ENCODE measurements around the gene PRSS36.
A peak's percentile ranks its signal among the peaks of the same experiment; 100 is the strongest.
"Not testable (repeated sequence)": the region's sequence is repeated elsewhere in the genome, so short reads cannot be mapped to it uniquely, and the experiment has no call there.

The PRSS36 gene

DNA sequence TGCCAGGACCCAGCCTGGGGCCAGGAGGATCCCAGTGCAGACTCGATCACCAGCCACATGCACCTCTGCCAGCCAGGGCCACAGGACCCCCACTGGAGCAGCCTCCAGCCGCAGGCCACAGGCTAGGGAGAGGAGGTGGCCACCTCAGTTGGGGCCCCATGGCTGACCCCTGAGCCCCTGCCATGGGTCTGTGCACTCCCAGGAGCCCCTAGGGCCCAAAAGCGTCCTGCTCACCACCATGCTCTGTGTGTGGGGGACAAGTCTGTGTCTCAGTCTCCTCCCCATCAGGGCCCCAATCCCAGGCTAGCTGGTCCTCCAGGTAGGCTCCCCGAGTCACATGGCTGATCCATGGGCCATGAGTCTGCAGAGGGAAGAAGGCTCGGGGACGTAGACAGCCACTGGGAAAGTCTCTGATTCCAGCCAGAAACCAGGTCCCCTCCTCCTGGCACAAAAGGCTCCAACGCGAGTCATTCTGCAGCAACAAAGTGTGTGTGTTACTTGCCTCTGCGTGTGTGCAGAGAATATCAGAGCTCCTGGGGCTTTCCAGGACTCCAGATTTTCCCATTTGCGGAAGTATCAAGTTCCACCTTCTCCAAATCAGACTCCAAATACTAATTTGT, 8.3 kb downstream of the PRSS36 start:
- DNase-seq: no peak

DNA sequence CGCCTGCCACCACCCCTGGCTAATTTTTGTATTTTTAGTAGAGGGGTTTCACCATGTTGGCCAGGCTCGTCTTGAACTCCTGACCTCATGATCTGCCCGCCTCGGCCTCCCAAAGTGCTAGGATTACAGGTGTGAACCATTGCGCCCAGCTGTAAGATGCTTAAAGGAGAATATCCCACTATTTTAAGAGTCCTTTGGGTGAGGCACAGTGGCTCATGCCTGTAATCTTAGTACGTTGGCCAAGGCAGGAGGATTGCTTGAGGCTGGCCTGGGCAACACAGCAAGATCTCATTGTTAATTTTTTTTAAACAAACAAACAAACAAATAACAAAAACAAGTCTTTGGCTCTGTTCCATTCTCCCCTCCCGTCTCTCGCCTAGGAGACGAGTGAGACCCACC, 8.8 kb downstream of the PRSS36 start:
- not testable (repeated sequence) for DNase-seq

DNA sequence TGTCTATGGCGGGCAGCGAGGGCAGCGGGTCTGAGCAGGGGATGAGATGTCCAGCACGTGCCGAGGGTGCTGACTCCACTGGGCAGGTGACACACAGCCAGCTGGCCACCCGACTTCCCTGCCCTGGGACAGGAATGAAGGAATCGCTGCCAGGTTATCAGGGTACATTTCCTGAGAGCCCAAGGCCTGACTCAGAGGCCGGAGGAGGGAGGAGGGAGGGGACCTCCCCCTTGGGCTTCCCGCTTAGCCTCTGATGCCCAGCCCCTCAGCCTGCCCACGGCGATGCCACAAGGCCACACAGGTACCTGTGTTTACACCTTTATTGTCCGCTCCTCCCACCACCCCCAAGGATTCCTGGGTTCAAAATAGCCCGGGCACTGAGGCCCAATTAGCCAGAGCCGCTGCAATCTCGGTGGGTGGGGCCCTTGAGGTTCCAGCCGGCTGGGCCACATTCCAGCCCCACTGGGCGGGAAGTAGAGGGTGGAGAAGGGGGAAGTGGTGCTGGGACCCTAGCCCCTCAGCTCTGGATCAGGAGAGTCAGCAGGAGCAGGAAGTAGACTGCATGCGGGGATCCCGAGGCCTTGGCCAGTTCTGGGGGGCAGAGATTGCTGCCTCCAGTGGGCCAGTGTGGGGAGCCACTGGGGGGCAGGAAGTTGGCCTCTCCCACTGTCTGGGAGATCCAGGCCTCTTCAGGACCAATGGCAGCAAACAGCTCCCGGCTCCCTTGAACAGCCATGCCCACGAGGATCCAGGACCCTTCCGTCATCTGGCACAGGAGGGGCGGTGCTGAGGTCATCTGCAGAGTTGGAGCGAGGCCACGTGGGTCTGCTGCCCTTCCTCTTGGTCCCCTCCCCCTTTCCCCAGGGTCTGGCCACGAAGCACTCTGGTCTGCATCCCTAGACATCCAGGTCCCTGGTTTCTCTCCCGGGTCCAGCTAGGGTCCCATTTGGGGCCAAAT, 11.0 kb downstream of the PRSS36 start:
- DNase-seq: no peak

DNA sequence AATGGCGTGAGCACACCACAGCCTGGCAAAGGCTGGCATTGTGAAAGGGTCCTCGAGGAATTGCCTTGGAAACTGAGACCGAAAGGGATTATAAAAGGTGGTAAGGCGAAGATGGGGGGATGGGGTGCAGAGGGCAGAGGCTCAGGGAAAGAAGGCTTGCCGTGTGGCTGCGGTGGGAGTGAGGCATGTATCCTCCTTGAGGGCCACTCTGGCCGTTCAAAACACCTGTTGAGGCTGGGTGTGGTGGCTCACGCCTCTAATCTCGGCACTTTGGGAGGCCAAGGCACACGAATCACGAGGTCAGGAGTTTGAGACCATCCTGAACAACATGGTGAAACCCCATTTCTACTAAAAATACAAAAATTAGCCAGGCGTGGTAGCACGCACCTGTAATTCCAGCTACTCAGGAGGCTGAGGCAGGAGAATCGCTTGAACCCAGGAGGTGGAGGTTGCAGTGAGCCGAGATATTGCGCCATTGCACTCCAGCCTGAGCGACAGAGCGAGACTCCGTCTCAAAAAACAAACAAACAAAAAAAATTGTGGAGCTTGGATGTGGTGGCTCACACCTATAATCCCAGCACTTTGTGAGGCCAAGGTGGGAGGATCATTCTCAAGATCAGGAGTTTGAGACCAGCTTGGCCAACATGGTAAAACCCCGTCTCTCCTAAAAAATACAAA, 12.9 kb downstream of the PRSS36 start:
- DNase-seq: not testable (repeated sequence)

DNA sequence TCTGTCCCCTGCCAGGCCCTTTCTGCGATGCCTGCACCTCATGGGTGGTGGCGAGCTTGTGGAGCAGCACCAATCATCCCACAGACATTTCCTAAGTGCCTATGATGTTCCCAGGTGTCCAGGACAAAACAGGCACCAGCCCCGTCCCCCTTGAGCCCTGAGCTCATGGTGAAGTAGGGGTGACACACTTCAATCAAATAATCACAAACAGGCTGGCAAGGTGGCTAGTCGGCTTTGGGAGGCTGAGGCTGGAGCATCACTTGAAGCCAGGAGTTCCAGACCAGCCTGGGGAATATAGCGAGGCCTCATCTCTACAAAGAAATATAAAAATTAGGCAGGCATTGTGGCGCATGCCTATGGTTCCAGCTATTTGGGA, 13.6 kb downstream of the PRSS36 start:
- DNase-seq: no peak

DNA sequence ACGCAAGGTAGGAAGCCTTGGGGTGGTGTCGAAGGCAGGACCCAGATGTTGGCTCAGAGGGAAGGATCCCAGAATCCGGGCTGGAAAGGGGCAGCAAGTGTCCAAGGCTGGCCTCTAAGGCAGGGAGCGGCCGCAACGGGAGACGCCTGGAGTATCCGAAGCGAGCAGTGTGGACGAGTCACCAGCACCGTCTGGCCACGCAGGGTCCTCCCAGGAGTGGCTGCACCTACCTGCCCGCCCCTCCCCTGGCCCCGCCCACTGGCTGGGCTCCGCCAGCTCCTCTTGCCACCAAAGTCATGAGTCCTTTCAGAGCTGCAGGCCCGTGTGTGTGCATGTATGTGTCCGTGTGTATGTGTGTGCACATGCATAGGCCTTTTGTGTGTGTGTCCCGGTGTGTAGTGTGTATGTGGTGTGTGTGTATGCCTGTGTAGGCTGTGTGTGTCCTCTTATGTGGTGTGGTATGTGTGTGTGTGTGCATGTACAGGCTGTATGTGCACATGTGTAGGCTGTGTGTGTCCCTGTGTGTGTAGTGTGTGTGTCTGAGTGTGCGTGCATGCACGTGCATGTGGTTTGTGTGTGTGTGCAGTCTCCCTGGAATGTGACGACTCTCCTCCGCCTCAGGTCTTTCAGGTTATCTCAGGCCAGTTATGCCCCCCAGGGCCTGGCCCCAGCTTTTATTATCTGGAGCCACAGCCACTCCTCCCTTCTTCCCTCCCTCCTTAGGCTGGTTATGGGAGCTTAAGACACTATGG, 14.2 kb downstream of the PRSS36 start, which contains the start of gene PRSS8:
Gene PRSS8, minus strand, starts transcription at position 193 of the 752 bp plus-strand sequence. CDS start 229 bp downstream, outside the sequence.
- peak; percentile 29 for DNase-seq

DNA sequence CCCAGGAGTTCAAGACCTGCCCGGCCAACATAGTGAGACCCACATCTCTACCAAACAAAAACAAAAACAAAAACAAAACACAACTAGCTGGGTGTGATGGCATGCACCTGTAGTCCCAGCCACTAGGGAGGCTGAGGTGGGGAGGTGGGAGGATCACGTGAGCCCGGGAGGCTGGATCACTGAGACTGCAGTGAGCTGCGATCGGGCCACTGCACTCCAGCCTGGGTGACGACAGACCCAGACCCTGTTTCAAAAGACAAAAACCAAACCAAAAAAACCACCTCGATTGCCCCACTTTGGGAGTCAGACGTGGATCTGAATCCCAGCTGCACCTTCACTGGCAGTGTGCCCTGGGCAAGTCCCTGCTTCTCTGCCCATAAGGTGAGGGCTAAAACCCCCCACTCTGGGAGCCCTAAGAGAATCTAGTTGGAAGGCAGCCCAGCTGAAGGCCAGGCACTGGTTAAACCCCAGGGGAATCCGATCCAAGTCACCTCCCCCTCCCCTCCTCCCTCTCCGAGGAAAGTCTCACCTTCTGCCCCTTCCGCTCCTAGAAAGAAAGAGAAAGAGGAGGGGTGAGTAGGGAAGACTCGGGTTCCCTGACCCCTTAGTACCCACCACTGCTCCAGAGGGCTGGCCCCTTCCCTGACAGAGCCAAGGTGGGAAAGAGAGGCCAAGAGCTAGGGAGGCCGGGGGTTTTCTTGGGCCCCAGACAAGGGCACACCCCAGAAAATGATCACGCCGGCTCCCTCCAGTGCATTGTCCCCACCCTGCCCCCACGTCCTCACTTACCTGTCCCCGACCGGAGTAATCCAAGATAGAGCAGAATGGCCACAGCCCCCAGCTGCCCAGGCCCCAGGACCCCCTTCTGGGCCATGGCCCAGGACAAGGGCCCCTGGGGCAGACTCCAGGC, 15.0 kb downstream of the PRSS36 start:
- DNase-seq: no peak

DNA sequence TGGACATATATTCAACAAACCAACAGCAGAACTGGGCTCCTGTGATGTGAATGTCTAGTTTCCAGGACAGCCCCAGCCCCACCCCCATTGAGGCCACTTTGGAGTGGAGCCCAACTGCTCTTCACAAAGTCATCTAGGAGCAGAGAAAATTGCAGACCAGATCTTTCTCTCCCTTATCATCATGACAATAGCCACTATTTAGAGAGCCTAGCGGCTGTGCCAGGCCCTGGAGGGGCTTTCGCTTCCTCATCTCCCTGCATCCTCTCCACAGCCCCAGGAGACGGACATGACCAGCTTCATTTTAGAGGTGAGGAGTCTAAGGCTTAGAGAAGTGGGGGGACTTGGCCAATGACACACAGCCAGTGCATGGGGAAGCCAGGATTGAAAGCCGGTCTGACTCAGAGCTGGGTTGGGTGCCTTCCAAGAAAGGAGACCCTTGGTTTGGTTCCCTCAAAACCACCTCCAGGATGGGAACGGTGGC, 15.7 kb downstream of the PRSS36 start:
- peak; percentile 62 for DNase-seq

DNA sequence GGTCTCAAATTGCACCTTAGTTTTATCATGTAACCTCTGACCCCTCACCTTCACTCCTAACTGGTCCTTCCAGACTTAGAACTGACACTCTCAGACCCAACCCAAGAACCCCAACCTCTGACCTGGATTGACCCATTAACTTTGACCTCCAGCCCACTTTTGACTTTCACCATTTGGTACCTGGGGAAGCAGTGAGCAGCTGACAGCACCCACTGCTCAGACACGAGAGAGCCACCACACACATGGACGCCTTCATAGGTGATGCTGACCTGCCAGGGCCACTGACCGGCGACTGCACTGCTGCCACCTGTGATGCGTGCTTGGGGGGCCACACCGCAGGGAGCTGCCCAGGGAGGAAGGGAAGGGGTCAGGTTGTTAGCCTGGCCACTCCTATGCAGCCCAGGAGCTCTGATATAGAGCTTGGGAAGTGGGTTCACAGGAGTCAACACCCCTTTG, 16.8 kb downstream of the PRSS36 start:
- DNase-seq: no peak

DNA sequence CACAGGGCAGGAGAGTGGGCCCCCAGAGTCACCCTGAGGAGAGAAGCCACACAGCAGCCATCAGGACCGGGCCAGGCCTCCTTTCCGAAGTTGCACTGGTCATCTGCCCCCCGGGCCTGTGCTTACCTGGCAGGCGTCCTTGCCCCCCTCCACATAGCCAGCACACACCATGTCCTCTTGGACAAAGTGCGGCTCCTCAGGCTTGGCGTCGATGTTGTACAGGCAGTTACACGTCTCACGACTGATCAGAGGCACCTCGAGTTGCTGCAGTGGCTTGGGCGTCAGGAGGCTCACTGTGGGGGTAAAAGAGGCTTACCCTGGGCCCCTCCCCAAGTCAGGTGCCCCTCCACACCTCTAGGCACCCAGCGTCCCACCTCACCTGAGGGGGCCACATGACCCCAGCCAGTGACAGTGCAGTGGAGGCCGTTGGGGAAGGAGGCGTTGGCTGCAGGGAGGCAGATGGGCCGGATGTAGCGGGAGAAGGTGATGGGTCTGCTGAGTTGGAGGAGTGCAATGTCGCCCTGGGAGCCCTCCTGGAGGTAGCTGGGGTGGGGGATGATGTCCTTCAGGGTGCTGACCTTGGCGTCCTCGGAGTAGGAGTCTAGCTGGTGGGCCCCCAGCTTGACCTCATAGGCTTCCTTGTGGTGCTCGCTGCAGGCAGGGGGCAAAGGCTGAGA, 17.4 kb downstream of the PRSS36 start:
- no peak for DNase-seq

DNA sequence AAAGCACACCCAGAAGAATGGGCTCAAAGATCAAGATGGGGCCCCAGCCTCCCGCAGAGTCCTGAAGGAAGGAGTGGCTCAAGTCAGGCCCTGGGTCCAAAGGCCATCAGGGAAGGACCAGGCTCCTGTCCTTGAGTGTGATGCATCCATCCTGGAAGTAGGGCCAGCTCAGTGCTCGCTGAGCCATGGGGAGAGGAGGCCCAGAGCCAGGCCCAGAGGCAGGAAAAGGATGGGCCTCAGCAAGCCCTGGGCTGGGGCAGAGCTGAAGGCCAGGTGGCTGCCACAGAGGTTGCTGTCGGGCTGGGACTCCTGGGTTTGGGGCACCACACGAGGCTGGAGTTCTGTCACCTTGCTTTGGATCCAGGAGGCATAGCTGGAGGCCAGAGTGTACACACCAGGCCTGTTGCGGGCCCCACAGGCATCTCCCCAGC, 18.0 kb downstream of the PRSS36 start:
- DNase-seq: no peak

DNA sequence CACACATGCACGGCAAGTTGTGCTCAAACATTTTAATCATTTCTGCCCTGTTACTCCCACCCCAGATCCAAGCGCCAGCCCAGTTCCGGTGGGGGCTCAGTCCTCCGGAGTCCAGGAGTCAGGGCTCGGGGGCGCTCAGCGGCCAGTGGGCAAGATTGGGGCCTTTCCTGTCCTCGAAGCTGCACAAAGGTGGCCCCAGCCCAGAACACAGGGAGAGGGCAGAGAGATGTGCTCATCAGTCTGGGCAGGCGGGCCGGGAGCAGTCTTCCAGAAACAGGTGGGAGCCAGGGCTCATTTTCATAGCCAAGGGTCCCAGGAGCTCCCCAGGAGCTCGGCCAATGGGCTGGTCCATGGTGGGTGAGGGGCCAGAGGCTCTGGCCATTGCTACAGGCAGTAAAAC, 18.4 kb downstream of the PRSS36 start:
- no peak for DNase-seq

DNA sequence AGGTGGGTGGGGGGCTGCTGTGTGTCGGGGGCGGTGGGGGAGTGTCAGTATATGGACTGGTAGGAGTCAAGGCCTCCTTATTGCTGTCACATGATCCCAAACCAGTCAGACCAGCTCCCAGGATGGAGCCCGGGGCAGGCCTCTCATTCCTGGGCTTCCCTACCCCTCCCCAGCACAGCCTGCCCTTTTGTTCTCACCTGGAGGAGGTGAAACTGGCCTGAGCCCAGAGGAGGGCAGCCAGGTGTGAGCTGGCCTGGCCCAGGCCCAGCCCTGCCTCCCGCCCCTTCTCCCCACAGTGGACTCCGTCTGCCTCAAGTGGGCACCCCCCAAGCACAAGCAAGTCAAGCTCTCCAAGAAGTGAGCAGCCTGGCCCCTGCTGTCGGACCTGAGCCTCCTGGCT, 19.0 kb downstream of the PRSS36 start:
- DNase-seq: no peak

DNA sequence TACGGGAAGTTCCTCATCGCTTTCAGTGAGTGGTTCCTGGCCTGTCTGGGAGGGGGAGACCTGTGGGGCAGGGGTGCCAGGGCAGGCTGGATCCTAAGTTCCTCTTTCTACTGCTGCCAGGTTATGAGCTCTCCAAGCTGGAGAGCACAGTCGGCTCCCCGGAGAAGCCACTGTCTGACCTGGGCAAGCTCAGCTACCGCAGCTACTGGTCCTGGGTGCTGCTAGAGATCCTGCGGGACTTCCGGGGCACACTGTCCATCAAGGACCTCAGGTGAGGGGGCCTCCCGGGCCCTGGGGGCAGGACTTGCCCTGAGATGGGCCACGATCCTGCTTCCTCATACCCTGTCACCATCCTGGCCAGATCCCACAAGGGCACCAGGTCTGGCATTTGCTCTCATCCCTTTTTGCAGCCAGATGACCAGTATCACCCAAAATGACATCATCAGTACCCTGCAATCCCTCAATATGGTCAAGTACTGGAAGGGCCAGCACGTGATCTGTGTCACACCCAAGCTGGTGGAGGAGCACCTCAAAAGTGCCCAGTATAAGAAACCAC, 19.5 kb downstream of the PRSS36 start:
- no peak for DNase-seq

DNA sequence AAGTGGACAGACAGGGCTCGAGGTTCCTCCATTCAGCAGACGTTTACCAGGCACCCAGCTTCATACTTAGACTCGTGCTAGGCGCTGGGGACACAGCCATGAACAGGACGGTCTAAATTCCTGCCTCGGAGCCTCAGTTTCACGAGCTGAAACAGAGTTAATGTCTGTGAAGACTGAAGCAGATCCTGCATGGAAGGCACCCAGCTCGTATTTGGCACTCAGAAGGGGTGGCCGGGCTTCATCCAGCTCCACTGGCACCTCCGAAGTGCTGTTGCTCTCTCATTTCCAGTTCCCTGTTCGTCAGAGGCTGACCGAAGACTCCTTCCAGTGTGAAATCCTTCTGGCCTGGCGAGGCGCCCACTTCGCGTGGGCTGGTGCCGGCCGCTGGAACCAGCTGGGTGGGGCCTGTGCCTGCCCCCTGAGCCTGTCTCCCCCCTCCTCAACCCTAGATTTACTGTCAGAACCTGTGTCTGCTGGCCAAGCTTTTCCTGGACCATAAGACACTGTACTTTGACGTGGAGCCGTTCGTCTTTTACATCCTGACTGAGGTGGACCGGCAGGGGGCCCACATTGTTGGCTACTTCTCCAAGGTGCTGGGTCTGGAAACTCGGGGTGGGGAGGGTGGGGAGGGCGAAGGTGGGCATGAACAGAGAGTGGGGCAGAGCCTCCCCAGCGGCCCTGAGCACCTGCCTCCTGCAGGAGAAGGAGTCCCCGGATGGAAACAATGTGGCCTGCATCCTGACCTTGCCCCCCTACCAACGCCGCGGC, 20.1 kb downstream of the PRSS36 start:
- no peak for DNase-seq

DNA sequence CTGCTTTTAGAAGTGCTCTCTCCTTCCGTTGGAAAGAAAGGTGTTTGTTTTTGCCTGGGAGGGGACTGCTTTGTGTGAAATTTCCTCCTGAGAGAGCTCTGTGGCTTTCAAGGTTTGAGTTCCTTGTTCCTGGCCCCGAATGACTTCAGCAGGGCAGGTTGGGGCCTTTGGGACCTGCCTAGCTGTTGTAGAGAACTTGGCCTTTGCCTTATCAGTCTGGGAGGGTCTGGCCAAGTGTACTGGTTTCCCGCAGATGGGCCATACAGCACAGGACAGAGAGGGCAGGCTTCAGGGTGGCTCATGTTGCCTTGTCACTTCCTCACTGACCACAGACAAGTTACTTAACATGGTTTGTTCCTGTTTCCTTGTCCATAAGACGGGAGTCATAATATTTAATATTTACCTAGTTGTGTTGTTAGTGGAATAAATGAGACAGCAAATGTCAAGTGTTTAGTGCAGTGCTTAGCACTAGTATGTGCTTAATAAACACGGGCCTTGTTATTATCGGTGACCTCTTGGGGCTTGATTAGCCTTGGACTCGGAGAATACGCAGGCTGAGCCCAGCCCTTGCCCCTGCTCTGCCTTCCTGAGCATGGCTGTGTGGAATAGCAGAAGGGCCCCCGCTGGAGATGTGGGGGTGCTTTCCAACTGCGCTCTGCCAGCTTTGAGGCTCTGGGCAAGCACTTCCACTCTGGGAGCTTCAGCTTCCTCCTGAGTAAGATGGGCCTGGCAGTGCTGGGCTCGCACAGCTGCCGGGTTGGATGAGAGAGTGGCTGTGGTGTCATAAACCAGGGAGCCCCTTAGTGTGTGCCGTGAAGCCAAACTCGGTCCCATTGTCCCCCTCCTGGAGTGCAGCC, 20.9 kb downstream of the PRSS36 start:
- peak; percentile 98 for DNase-seq

DNA sequence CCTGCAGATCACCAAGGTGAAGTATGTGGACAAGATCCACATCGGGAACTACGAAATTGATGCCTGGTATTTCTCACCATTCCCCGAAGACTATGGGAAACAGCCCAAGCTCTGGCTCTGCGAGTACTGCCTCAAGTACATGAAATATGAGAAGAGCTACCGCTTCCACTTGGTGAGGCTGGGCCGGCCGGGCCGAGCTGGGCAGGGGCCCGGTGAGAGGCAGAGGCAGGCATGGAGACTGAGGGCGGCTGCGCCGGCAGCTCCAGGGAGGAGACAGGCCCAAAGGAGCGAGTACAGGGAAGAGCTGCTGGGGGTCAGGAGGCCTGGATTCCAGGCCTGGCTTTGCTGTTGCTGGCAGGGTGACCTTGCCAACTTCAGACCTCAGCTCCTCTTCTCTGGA, 22.7 kb downstream of the PRSS36 start:
- DNase-seq: no peak

DNA sequence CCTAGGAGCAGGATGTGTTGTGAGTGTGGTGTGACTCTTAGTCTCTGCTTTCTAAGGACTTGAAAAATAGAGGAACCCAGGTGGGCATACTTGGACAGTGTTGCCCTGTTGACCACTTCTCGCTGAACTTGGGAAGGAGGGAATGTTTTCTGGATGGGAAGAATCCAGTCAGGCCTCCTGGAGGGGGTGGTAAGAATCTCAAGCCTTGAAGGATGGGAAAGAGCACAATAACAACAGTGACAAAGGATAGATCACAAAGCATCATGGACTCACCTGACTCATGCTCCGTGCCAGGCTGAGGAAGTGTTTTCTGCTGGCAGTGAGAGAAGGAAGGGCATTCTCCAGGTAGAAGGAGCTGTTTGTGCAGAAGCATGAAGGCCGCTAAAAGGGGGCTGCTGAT, 24.0 kb downstream of the PRSS36 start:
- DNase-seq: no peak

DNA sequence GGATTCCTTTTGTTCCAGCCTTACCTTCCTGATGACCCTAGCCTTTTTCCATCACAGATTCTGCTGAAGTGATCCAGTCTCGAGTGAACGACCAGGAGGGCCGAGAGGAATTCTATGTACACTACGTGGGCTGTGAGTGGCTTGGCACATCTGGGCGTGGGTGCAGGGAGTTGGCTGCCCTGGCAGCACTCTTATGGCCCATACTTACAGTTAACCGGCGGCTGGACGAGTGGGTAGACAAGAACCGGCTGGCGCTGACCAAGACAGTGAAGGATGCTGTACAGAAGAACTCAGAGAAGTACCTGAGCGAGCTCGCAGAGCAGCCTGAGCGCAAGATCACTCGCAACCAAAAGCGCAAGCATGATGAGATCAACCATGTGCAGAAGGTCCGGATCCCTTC, 29.7 kb downstream of the PRSS36 start:
- no peak for DNase-seq
